HEK293 (cell line): ENCODE results near the gene KLK6.

Source experiments
- GFI1B ChIP-seq: fragments of 450-650 bp; formaldehyde crosslinking; IDR thresholded peaks from 2 replicates; pipeline ENCODE4 v1.5.1; 2016; ENCODE audit warnings: missing biosample characterization, missing genetic modification characterization
- ZFHX2 ChIP-seq: fragments of 450-650 bp; formaldehyde crosslinking; conservative IDR thresholded peaks from 2 replicates; pipeline ENCODE4 v1.5.1; 2016; ENCODE audit warnings: missing biosample characterization, missing genetic modification characterization
- ZFP37 ChIP-seq: fragments of 450-650 bp; formaldehyde crosslinking; IDR thresholded peaks from 2 replicates; pipeline ENCODE4 v1.5.1; 2016; ENCODE audit warnings: missing biosample characterization, missing genetic modification characterization
- ZNF202 ChIP-seq: fragments of 450-650 bp; formaldehyde crosslinking; IDR thresholded peaks from 2 replicates; pipeline ENCODE4 v1.5.1; 2016; ENCODE audit warnings: missing biosample characterization, missing genetic modification characterization, borderline replicate concordance
- ZNF394 ChIP-seq: fragments of 450-650 bp; formaldehyde crosslinking; IDR thresholded peaks from 2 replicates; pipeline ENCODE4 v1.5.1; 2016; ENCODE audit warnings: missing biosample characterization, missing genetic modification characterization, mild to moderate bottlenecking, moderate library complexity, borderline replicate concordance
- ZNF501 ChIP-seq: fragments of 450-650 bp; formaldehyde crosslinking; IDR thresholded peaks from 2 replicates; pipeline ENCODE4 v1.5.1; 2016; ENCODE audit warnings: missing biosample characterization, missing genetic modification characterization
- ZNF664 ChIP-seq: fragments of 450-650 bp; formaldehyde crosslinking; IDR thresholded peaks from 2 replicates; pipeline ENCODE4 v1.5.1; 2016; ENCODE audit warnings: missing biosample characterization, missing genetic modification characterization
- ZNF837 ChIP-seq: fragments of 450-650 bp; formaldehyde crosslinking; IDR thresholded peaks from 2 replicates; pipeline ENCODE4 v1.5.1; 2016; ENCODE audit warnings: missing biosample characterization, missing genetic modification characterization
- TF ChIP-seq, protein P1 (sequence below): fragments of 450-650 bp; formaldehyde crosslinking; IDR thresholded peaks from 2 replicates; pipeline ENCODE4 v1.5.1; 2016; ENCODE audit warnings: missing biosample characterization, missing genetic modification characterization
- TF ChIP-seq, protein P2 (sequence below): fragments of 450-650 bp; formaldehyde crosslinking; IDR thresholded peaks from 2 replicates; pipeline ENCODE4 v1.5.1; 2016; ENCODE audit warnings: missing biosample characterization, missing genetic modification characterization, borderline replicate concordance
- TF ChIP-seq, protein P3 (sequence below): fragments of 450-650 bp; formaldehyde crosslinking; IDR thresholded peaks from 2 replicates; pipeline ENCODE4 v1.5.1; 2016; ENCODE audit warnings: missing biosample characterization, missing genetic modification characterization, borderline replicate concordance
- TF ChIP-seq, protein P4 (sequence below): fragments of 450-650 bp; IDR thresholded peaks from 2 replicates; pipeline ENCODE4 v1.5.1; 2018; ENCODE audit warnings: missing biosample characterization, mild to moderate bottlenecking, missing genetic modification characterization
- TF ChIP-seq, protein P5 (sequence below): fragments of 450-650 bp; formaldehyde crosslinking; IDR thresholded peaks from 2 replicates; pipeline ENCODE4 v1.5.1; 2017; ENCODE audit warnings: missing biosample characterization, missing genetic modification characterization
- TF ChIP-seq, protein P6 (sequence below): fragments of 450-650 bp; formaldehyde crosslinking; IDR thresholded peaks from 2 replicates; pipeline ENCODE4 v1.5.1; 2017; ENCODE audit warnings: missing biosample characterization, missing genetic modification characterization
- TF ChIP-seq, protein P7 (sequence below): fragments of 450-650 bp; formaldehyde crosslinking; IDR thresholded peaks from 2 replicates; pipeline ENCODE4 v1.5.1; 2017; ENCODE audit warnings: missing biosample characterization, missing genetic modification characterization
- TF ChIP-seq, protein P8 (sequence below): fragments of 450-650 bp; formaldehyde crosslinking; IDR thresholded peaks from 2 replicates; pipeline ENCODE4 v1.5.1; 2016; ENCODE audit warnings: missing biosample characterization, missing genetic modification characterization
- TF ChIP-seq, protein P9 (sequence below): fragments of 450-650 bp; formaldehyde crosslinking; IDR thresholded peaks from 2 replicates; pipeline ENCODE4 v1.5.1; 2016; ENCODE audit warnings: missing biosample characterization, missing genetic modification characterization, borderline replicate concordance

KLK6 gene

DNA sequence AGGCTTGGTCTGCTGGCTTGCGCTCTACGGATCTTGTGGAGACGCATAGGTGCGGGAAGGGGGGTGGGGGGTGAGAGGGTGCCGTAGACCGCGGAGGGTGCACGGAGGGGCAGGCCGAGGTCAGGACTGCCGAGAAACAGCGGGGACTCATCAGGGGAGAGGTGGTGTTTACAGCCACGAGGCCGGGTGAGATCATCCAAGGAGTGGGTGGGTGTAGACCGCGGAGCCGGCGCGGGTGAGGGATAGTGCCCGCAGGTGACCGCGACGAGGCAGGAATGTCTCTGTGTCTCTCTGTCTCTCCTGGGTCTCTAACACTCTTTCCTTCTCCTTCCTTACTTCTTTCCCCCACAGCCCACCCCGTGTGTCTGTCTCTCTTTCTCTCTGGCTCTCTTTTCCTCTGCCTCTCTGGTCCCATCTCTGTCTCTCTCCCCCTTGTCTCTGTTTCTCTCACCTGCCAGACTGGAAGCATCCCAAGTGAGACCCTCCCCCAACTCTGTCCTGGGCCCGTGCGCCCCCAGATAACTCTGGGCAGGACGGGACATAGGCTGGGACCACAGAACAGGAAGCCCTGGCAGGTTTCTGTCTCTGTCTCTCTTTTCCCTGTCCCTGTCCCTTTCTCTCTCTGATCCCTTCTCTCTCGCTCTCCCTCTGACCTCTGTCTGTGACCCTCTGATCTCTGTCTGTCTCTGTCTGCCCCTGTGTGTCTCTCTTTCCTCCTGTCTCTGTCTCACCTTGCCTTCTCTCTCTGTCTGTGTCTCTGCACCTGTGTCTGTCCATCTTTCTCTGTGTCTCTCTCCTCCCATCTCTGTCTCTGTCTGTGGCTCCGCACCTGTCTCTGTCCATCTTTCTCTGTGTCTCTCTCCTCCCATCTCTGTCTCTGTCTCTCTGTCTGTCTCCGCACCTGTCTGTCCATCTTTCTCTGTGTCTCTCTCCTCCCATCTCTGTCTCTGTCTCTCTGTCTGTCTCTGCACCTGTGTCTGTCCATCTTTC lies 56.4 kb downstream of the KLK6 start (continued):
- TF ChIP-seq, protein P1, sequence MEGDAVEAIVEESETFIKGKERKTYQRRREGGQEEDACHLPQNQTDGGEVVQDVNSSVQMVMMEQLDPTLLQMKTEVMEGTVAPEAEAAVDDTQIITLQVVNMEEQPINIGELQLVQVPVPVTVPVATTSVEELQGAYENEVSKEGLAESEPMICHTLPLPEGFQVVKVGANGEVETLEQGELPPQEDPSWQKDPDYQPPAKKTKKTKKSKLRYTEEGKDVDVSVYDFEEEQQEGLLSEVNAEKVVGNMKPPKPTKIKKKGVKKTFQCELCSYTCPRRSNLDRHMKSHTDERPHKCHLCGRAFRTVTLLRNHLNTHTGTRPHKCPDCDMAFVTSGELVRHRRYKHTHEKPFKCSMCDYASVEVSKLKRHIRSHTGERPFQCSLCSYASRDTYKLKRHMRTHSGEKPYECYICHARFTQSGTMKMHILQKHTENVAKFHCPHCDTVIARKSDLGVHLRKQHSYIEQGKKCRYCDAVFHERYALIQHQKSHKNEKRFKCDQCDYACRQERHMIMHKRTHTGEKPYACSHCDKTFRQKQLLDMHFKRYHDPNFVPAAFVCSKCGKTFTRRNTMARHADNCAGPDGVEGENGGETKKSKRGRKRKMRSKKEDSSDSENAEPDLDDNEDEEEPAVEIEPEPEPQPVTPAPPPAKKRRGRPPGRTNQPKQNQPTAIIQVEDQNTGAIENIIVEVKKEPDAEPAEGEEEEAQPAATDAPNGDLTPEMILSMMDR (tag by site-specific recombination), result 0 out of 2 replicates have a peak, but pooled peaks have one; percentile 10
- TF ChIP-seq, protein P2, sequence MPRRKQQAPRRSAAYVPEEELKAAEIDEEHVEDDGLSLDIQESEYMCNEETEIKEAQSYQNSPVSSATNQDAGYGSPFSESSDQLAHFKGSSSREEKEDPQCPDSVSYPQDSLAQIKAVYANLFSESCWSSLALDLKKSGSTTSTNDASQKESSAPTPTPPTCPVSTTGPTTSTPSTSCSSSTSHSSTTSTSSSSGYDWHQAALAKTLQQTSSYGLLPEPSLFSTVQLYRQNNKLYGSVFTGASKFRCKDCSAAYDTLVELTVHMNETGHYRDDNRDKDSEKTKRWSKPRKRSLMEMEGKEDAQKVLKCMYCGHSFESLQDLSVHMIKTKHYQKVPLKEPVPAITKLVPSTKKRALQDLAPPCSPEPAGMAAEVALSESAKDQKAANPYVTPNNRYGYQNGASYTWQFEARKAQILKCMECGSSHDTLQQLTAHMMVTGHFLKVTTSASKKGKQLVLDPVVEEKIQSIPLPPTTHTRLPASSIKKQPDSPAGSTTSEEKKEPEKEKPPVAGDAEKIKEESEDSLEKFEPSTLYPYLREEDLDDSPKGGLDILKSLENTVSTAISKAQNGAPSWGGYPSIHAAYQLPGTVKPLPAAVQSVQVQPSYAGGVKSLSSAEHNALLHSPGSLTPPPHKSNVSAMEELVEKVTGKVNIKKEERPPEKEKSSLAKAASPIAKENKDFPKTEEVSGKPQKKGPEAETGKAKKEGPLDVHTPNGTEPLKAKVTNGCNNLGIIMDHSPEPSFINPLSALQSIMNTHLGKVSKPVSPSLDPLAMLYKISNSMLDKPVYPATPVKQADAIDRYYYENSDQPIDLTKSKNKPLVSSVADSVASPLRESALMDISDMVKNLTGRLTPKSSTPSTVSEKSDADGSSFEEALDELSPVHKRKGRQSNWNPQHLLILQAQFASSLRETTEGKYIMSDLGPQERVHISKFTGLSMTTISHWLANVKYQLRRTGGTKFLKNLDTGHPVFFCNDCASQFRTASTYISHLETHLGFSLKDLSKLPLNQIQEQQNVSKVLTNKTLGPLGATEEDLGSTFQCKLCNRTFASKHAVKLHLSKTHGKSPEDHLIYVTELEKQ (tag by site-specific recombination), result no peak
- TF ChIP-seq, protein P3, sequence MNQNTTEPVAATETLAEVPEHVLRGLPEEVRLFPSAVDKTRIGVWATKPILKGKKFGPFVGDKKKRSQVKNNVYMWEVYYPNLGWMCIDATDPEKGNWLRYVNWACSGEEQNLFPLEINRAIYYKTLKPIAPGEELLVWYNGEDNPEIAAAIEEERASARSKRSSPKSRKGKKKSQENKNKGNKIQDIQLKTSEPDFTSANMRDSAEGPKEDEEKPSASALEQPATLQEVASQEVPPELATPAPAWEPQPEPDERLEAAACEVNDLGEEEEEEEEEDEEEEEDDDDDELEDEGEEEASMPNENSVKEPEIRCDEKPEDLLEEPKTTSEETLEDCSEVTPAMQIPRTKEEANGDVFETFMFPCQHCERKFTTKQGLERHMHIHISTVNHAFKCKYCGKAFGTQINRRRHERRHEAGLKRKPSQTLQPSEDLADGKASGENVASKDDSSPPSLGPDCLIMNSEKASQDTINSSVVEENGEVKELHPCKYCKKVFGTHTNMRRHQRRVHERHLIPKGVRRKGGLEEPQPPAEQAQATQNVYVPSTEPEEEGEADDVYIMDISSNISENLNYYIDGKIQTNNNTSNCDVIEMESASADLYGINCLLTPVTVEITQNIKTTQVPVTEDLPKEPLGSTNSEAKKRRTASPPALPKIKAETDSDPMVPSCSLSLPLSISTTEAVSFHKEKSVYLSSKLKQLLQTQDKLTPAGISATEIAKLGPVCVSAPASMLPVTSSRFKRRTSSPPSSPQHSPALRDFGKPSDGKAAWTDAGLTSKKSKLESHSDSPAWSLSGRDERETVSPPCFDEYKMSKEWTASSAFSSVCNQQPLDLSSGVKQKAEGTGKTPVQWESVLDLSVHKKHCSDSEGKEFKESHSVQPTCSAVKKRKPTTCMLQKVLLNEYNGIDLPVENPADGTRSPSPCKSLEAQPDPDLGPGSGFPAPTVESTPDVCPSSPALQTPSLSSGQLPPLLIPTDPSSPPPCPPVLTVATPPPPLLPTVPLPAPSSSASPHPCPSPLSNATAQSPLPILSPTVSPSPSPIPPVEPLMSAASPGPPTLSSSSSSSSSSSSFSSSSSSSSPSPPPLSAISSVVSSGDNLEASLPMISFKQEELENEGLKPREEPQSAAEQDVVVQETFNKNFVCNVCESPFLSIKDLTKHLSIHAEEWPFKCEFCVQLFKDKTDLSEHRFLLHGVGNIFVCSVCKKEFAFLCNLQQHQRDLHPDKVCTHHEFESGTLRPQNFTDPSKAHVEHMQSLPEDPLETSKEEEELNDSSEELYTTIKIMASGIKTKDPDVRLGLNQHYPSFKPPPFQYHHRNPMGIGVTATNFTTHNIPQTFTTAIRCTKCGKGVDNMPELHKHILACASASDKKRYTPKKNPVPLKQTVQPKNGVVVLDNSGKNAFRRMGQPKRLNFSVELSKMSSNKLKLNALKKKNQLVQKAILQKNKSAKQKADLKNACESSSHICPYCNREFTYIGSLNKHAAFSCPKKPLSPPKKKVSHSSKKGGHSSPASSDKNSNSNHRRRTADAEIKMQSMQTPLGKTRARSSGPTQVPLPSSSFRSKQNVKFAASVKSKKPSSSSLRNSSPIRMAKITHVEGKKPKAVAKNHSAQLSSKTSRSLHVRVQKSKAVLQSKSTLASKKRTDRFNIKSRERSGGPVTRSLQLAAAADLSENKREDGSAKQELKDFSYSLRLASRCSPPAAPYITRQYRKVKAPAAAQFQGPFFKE (tag by site-specific recombination), result no peak
- TF ChIP-seq, protein P4, sequence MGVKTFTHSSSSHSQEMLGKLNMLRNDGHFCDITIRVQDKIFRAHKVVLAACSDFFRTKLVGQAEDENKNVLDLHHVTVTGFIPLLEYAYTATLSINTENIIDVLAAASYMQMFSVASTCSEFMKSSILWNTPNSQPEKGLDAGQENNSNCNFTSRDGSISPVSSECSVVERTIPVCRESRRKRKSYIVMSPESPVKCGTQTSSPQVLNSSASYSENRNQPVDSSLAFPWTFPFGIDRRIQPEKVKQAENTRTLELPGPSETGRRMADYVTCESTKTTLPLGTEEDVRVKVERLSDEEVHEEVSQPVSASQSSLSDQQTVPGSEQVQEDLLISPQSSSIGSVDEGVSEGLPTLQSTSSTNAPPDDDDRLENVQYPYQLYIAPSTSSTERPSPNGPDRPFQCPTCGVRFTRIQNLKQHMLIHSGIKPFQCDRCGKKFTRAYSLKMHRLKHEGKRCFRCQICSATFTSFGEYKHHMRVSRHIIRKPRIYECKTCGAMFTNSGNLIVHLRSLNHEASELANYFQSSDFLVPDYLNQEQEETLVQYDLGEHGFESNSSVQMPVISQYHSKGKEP, result no peak
- no peak for TF ChIP-seq ZNF664
- TF ChIP-seq, protein P5, sequence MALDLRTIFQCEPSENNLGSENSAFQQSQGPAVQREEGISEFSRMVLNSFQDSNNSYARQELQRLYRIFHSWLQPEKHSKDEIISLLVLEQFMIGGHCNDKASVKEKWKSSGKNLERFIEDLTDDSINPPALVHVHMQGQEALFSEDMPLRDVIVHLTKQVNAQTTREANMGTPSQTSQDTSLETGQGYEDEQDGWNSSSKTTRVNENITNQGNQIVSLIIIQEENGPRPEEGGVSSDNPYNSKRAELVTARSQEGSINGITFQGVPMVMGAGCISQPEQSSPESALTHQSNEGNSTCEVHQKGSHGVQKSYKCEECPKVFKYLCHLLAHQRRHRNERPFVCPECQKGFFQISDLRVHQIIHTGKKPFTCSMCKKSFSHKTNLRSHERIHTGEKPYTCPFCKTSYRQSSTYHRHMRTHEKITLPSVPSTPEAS (tag by site-specific recombination), result no peak
- TF ChIP-seq, protein P6, sequence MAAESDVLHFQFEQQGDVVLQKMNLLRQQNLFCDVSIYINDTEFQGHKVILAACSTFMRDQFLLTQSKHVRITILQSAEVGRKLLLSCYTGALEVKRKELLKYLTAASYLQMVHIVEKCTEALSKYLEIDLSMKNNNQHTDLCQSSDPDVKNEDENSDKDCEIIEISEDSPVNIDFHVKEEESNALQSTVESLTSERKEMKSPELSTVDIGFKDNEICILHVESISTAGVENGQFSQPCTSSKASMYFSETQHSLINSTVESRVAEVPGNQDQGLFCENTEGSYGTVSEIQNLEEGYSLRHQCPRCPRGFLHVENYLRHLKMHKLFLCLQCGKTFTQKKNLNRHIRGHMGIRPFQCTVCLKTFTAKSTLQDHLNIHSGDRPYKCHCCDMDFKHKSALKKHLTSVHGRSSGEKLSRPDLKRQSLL (tag by site-specific recombination), result no peak
- peak; percentile 93 for TF ChIP-seq ZFHX2
- TF ChIP-seq ZNF501 (tag by site-specific recombination), result 0 out of 2 replicates have a peak, but pooled peaks have one; percentile 38
- 0 out of 2 replicates have a peak, but pooled peaks have one; percentile 25 for TF ChIP-seq ZFP37 (tag by site-specific recombination)
- no peak for TF ChIP-seq ZNF837
- no peak for TF ChIP-seq GFI1B (tag by site-specific recombination)
- TF ChIP-seq ZNF394 (tag by site-specific recombination), result no peak
- TF ChIP-seq, protein P7, sequence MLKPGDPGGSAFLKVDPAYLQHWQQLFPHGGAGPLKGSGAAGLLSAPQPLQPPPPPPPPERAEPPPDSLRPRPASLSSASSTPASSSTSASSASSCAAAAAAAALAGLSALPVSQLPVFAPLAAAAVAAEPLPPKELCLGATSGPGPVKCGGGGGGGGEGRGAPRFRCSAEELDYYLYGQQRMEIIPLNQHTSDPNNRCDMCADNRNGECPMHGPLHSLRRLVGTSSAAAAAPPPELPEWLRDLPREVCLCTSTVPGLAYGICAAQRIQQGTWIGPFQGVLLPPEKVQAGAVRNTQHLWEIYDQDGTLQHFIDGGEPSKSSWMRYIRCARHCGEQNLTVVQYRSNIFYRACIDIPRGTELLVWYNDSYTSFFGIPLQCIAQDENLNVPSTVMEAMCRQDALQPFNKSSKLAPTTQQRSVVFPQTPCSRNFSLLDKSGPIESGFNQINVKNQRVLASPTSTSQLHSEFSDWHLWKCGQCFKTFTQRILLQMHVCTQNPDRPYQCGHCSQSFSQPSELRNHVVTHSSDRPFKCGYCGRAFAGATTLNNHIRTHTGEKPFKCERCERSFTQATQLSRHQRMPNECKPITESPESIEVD (tag by site-specific recombination), result no peak
- TF ChIP-seq, protein P8, sequence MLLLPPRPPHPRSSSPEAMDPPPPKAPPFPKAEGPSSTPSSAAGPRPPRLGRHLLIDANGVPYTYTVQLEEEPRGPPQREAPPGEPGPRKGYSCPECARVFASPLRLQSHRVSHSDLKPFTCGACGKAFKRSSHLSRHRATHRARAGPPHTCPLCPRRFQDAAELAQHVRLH (tag by site-specific recombination), result no peak
- TF ChIP-seq, protein P9, sequence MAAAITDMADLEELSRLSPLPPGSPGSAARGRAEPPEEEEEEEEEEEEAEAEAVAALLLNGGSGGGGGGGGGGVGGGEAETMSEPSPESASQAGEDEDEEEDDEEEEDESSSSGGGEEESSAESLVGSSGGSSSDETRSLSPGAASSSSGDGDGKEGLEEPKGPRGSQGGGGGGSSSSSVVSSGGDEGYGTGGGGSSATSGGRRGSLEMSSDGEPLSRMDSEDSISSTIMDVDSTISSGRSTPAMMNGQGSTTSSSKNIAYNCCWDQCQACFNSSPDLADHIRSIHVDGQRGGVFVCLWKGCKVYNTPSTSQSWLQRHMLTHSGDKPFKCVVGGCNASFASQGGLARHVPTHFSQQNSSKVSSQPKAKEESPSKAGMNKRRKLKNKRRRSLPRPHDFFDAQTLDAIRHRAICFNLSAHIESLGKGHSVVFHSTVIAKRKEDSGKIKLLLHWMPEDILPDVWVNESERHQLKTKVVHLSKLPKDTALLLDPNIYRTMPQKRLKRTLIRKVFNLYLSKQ (tag by site-specific recombination), result no peak
- TF ChIP-seq ZNF202 (tag by site-specific recombination), result no peak
